Activated CD4-positive, alpha-beta T cell treated with anti-CD3 and anti-CD28 coated beads for 1 hour (primary cell): ENCODE measurements around the gene STIM1.

Source experiments
- DNase-seq: peaks from one replicate; pipeline ENCODE4 v3.0.0-alpha.2; 2020

Gene STIM1

DNA sequence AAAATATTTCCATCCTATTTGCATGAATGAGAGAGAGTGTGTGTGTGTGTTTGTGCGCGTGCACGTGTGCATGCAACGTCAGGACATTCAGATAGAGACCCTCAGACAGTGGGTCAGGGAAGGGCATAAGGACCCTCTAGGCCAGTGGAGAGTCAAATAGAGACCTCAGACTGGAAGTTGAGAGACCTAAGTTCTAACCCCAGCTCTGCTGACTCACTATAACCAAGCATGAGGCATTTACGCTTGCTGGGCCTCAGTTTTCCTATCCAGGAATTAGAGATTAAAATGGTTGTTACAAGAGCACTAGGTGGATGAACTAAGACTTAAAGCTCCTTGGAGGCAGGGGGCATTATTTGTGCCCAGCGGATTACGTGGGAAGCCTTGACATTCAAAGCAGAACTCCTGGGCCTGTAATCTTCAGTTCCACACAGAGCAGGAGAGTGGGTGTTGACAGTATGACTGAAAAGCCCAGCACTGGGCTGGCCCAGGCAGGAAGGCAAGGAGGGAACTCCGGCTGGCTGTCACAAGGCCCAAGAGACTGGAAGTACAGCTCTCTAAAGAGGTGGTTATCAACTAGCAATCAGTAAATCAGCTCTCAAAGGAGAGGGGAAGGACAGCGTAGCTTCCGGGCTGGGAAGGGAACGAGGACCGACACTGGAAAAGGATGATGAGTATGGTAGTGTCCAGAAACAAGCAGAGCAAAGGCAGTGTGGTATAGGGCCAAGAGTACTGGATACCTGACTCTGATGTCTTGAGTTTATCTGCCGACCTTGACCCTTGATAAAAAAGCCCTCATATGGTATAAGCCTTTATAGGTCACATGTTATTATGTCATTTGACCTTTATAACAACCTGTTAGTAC is 23.9 kb upstream of the STIM1 start:
- DNase-seq, result no peak

DNA sequence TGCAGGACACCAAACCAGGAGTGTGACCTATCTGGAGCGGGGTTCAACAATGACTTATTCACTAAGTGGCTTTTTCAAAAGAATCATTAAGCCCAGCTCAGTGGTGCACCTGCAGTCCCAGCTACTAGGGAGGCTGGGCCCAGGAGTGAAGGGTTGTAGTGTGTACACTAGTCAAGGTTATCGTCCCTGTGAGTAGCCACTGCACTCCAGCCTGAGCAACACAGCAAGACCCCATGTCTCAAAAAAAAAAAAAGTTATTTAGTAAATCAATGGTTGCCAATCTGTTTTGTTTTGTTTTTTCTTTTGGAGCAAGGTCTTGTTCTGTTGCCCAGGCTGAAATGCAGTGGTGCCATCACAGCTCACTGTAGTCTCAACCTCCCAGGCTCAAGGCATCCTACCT is 22.6 kb upstream of the STIM1 start:
- DNase-seq, result no peak

DNA sequence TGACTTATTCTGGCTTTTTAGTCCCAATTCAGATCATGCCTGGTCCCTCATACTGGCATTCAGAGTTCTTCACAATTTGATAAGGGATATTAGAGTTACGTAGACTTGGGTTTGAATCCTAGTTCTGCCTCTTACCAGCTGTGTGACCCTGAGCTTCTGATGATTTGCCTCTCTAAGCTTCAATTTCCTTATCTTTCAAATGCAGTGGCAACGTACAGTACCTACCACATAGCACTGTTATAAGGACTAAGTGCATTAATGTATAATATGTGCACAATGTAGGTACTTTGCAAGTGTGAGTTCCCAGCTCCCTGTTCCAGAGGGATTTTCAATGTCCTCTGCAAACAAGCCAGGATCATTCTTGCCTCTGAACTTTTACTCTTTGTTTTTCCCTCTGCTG is 22.0 kb upstream of the STIM1 start:
- DNase-seq, result no peak

DNA sequence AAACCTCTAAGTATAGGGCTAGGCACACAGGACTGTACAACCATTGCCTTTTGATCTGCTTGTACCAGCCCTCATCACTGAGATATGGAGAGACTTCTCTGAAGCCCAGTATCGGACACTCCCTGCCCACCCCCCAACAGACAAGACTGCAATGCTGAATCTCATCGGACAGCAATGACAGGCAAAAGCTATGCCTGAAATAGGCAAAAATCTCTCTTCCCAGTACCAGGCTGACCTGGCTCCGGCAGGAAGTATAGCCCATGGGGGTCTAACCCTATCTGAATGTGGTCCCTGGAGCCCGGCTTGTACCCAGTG is 21.2 kb upstream of the STIM1 start:
- no peak for DNase-seq

DNA sequence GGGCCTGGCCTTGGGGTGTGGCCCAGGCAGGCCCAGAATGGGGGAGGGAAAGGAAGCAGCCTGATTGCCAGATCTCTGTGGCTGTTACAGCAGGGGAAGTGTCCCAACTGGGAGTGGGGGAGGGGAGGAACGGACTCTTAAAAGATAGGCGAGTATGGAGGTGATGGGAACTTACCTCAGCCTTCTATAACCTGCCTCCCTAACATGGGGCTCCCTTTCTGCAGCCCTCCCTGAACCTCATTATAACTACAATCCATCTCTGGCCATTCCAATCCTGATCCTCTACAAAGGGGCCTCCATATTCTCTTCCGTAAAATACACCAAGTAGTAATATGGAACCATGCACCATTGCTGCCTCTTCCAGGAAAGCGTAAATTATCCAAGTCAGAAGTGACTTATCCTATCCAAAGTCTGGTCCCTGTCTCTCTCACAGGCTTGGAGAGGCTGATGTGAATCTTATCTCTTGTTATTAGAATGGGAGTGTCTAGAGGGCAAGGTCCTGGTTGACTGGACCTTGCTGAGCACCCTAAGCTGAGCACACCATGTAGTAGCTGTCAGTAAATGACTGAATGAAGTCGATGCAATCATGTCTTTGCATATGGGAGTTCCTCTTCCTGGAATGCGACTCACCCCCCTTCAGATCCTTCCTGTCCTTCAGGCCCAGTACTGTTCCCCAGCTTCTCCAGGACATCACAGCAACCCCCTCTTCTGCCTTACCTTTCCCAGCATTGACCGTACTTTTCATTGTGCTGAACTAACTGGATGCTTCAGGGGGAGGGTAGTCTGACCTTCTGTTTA is 20.6 kb upstream of the STIM1 start:
- DNase-seq, result no peak

DNA sequence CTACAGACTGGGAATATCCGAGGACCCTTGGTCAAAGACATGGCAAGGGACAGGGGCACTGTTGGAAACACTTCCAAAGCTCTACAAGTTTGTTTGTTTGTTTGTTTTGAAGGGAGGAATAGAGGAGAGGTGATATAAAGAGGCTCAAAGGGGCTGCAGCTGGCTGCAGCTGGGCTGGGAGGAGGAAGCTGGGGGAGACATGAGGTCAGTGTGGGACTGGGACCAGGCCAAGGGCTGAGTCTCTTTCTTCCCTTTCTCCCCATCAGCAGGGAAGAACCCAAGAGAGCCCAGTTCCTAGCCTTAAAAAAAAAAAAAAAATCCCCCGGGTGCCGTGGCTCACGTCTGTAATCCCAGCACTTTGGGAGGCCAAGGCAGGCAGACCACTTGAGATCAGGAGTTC is 19.7 kb upstream of the STIM1 start:
- no peak for DNase-seq

DNA sequence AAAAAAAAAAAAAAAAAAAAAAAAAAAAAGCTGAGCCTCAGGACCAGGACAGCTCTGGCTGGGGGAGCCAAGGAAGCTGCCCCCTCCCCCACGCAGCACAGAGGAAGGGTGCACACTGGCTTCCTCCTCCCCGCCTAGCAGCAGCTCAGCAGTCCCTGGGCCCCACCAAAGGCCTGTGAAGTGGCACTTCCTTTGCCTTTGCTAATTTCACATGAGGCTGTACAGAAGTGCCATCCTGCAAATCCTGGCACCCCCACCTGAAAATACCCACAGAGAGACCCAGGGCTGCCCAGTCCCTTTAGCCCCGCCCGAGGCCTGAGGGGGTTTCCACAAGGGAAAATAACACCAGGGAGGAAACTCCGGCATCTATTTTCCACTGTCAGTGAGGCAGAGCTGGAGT is 18.6 kb upstream of the STIM1 start:
- peak; percentile 41 for DNase-seq

DNA sequence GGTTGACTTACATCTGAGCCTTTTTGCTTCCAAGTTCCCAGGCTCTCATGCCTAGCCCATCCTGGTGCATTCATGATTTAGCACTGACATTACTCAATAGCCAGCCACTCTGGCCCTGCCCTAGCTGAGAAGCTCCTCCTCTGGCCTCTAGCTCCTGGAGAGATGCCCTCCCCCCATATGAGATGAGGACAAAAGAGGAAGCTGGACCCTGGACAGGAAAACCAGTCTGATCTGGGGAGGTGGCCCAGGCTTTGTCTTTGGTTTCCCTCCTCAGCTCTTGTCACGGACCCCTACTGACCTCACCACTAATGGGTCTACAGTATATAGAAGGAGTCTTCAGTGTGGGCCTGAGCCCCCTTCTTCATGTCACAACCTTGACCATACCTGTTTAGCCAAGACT is 17.7 kb upstream of the STIM1 start:
- no peak for DNase-seq

DNA sequence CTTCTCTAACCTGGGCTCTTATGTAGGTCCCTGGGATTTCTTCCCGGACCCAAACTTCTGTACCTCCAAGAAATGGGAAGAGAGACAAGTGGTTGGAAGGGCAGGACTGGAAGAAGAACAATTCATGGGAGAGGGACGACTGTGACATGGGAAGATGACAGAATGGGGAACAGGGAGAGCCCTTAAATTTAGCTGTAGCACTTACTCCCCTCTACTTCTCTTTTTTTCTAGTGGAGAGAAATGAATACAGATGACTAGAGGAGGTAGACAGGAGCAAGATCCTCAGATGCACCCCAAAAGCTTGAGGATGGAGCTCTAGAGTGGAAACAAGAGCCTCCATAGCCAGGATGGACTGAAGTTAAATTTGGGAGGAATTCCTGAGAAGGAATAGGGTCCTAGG is 17.0 kb upstream of the STIM1 start:
- no peak for DNase-seq

DNA sequence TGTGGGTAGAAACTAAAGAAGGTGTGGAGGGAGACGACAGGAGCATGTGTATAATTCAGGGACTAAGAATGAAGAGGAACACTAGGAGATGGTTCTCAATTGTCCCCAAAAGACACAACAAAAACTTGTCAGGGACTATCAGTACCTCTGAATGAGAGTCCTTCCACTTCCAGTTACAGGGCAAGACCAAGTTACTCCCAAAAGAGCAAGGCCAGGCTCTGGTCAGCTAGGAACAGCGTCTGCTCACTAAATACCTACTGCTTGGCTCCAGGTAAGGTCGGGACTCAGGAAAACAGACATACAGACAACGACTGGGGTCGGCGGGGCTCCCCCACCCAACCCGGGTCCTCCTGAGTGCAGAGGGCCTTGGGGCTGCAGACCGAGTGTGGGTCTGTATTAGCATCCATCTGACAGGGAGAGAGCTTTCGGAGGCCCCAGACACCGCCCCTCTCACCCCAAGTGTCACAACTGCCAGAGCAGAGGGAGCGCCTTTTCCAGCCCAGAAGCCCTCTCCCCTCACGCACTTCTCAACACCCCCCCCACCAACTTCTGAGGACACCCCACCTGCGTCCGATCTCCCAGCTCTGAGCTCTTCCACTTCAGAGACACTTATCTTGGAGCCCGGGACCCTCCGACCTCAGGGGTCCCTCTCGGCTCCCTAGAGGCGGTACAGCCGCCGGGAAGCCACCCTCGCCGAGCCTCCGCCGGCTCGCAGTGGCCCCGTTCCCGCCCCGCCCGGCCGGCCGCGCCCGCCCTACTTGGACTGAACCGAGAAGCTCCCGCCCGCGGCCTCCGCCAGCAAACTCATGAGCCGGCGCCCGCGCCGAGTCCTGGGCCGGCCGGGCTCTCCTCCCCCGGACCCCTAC is 15.2 kb upstream of the STIM1 start:
- DNase-seq, result no peak

DNA sequence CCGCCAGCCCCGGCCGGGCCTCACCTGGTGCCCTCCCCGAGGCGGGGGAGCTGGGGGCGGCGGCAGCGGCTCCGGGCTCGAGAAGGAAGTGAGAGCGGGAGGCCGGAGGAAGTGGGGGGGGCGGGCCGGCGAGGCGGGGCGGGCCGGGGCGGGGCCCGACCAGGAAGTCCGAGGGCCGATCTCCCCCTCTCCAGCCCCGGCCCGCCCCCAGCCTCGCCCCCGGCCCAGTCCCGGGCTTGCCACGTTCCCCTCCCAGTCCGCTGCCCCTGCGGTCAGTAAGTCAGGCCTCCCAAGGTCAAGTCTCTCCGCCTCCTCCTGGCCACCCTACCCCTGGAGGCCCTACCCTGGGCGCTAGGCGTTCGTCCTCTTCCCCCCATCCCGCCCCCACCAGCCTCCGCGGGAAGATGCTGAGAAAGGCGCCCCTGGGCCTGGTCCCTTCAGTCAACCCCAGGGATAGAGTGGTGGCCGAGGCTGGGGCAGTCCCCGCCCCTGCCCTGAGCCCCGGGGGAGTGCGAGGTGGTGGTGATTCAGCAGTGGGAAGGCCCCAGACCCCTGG is 14.5 kb upstream of the STIM1 start, which contains the start of gene RHOG:
TSS of gene RHOG (minus strand) at position 90 of the 556 bp plus-strand sequence. CDS start 12,821 bp downstream, outside the sequence.
- DNase-seq, result no peak

DNA sequence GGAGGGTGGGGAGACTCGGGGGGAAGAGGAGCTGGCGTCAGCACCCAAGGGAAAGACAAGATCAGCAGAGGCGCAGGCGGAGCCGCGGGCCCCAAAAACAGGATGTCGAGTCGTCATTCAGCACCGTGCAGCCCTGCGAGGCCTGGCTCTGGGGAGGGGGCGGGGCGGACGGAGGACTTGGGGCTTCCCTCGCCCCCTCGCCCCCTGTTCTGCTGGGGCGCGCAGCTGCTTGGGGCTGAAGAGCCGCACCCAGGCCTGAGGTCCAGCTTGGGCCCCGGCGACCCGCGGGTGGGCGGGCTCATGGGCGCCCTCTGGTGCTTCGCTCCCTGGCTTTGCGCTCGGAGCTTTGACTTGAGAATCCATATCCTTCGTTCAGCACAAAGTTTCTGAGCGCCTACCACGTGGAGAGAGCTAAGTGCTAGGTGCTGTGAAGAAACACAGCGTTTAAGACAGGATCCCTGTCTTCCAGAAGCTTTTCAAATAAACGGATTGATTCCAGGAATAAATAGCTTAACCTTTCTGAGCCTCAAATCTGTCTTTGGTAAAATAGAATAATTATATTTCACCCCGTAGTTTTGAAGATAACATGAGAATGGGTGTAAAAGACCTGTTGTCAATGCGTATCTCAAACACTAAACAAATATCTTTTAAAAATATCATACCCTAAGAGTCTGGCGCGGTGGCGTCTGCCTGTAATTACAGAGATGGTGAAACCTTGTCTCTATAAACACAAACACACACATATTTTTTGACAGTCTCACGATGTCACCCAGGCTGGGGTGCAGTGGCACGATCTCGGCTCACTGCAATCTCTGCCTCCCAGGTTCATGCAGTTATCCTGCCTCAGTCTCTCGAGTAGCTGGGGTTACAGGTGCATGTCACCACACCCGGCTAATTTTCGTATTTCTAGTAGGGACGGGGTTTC is 13.8 kb upstream of the STIM1 start:
- peak; percentile 89 for DNase-seq

DNA sequence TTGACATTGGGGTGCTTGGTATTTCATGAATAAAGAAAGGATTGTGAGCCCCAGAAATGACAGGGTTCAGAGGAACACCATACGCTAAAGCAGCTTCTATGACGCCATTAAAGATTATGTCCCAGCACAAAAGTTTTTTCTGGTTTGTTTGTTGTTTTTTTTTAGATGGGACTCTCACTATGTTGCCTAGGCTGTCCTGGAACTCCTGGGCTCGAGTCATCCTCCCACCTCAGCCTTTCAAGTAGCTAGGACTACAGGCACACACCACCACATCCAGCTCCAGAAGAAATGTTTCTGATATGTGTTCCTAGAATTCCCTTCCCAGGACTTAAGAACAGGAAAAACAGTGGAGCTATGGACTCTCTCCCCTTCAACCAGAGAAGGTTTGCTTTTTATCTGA is 12.1 kb upstream of the STIM1 start:
- DNase-seq, result no peak

DNA sequence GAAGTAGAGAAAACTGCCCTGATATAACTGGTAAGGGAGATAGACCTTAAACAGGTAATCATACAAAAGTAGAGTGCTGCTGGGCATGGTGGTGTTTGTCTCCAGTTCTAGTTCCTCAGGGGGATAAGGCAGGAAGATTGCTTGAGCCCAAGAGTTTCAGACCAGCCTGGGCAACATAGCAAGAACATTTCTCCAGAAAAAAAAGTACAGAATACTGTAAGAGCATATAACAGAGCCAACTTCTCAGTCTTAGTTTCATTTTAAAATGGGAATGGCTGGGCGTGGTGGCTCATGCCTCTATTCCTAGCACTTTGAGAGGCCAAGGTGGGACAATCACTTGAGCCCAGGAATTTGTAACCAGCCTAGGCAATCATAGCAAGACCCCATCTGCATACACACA is 10.2 kb upstream of the STIM1 start:
- no peak for DNase-seq

DNA sequence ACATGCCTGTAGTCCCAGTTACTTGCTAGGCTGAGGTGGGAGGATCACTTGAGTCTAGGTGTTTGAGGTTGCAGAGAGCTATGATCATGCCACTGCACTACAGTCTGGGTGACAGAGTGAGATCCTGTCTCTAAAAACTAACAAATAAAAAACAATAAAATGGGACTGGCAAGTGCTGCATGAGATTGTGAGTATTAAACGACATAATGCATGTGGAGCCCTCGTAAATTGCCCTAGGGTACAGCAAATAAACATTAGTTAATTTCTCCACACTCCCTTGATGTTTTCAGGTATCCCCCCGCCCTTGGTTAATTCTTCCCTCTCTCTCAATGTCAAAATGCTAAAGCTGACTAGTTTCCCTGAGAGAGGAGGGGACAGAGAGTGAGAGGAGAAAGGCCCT is 9.8 kb upstream of the STIM1 start:
- no peak for DNase-seq

DNA sequence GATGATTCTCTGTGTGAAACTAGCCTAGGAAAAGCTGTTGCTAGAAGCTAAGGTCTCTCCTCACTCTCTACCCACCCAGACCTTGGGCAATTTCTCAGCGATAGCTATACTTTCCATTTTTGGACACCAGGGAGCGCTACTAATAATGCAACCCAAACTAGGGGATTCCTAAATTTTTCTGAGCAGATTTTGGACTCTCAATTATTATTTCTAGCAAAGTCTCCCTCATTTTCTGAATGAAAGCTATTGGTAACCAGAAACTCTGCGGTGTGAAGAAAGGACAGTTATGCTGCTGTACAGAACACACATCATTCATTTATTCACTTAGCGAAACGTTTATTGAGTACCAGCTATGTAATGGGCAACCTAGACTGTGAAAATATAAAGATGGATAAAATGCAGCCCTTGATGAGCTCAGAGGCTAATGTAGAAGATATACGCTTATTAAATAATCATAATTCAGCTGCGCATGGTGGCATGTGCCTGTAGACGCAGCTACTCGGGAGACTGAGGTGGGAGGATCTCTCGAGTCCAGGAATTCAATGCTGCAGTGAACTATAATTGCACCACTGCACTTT is 6.1 kb upstream of the STIM1 start:
- DNase-seq, result no peak

DNA sequence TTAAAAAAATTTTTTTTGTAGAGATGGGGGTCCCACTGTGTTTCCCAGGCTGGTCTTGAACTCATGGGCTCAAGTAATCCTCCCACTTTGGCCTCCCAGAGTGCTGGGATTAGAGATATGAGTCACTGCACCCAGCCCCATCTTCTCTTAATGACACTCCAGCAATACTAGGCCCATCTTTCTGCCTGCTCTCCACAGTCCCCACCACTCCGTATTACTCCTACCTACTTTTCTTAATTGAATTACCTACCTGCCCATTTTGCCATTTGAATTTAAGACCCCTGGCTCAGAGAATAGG is 2.0 kb upstream of the STIM1 start:
- DNase-seq, result no peak

DNA sequence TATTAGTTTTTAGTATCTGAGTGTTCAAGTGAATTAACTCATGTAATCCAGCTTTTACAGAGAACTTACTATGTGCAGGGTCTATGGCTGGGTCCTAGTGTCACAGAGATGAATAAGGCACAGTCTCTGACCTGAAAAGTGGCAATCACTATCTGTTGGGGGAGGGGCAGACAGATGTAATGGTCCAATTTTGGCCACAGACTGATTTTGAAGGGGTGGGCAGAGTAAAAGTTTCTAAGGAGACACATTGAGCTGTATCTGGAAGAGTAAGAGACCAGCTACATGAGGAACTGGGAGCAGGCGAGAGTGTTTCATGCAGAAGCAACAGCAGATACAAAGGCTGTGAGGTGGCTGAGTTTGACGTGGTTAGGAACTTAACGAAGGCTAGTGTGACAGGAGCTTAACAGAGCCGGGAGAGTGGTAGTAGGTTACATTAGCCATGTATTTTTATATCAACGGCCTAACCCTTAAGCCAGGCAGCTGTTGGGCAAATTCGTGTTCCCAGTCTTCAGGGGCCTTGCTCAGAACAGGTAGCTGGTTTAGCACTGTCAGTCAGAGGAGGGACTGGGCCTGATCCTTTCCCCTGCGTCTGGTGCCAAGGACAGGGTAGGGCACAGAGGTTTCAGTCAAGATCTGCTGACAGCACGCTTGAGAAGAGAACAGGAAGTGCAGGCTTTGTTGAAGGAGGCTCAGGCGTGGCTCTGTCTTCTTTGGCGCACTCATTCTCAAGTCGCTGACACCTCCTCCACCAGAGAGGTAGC is 1.4 kb upstream of the STIM1 start:
- DNase-seq, result peak; percentile 49

DNA sequence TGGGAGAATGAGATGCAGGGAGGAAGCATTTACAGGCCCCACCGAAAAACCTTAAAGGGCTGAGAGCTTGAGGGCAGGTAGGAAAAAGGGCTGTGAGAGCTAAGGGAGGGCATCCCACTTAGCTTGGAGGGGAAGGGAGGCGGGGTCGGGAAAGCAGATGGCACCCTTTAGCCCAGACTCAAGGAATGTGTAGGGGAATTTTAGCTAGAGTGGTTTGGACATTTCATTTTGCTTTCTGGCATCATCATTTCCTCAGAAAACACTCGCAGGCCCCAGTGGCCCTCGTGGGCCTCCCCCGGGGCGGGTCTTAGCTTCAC is 846 bp upstream of the STIM1 start:
- no peak for DNase-seq

DNA sequence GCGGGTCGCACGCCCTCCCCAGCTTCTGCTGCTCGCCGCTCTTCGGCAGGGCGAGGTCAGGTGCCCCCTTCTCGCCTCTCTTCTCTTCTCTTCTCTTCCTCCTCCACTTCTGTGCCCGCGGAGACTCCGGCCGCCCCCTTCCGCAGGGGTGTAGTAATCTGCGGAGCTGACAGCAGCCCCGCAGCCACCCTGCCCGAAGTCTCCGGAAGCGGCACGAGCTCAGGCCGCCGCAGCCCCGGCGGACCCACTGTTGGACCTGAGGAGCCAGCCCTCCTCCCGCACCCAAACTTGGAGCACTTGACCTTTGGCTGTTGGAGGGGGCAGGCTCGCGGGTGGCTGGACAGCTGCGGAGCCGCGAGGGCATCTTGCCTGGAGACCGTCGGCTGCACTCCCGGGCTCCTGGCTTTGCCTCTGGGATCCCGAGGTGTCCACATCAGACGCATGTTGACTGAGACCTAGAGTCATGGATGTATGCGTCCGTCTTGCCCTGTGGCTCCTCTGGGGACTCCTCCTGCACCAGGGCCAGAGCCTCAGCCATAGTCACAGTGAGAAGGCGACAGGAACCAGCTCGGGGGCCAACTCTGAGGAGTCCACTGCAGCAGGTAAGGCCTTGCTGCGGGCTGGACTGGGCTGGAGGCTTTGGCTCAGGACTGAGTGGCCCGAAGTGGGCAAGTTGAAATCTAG is 486 bp downstream of the STIM1 start:
- DNase-seq, result no peak
